Stimulated activated naive CD8-positive, alpha-beta T cell treated with anti-CD3 and anti-CD28 coated beads, Interleukin-15, Interleukin-2, amounts not matched to agents 100 ng/mL and 50 ng/mL, for 24 hours (primary cell): Measurements from ENCODE around the gene PTPRF.

Experiments
- H3K27ac Mint-ChIP-seq: one replicate; pipeline ENCODE4 v1.8.0; 2021; ENCODE audit warnings: mild to moderate bottlenecking, mixed read lengths
- H3K27me3 Mint-ChIP-seq: one replicate; pipeline ENCODE4 v1.8.0; 2021; ENCODE audit warnings: mixed read lengths
- H3K36me3 Mint-ChIP-seq: one replicate; pipeline ENCODE4 v1.8.0; 2021; ENCODE audit warnings: low read depth, mixed read lengths
- H3K4me1 Mint-ChIP-seq: one replicate; pipeline ENCODE4 v1.8.0; 2021; ENCODE audit warnings: low read depth, mixed read lengths
- H3K4me3 Mint-ChIP-seq: one replicate; pipeline ENCODE4 v1.8.0; 2021; ENCODE audit warnings: mild to moderate bottlenecking, mixed read lengths
- H3K9me3 Mint-ChIP-seq: one replicate; pipeline ENCODE4 v1.8.0; 2021; ENCODE audit warnings: mixed read lengths

The PTPRF gene

GRCh38 chr1:43507296-43508295 is 23.1 kb upstream of the PTPRF start:
- H3K27ac Mint-ChIP-seq: no peak overlapping the region
- no peaks in the 10 kb centered on the region for H3K36me3 Mint-ChIP-seq
- peaks cover 2% of the 10 kb centered on the region for H3K4me1 Mint-ChIP-seq
- peaks cover 5% of the 10 kb centered on the region for H3K9me3 Mint-ChIP-seq
- H3K27me3 Mint-ChIP-seq: peaks cover 4% of the 10 kb centered on the region
- H3K4me3 Mint-ChIP-seq: no peak overlapping the region

GRCh38 chr1:43509007-43509739 is 21.5 kb upstream of the PTPRF start:
- no peaks in the 10 kb centered on the region for H3K36me3 Mint-ChIP-seq
- H3K9me3 Mint-ChIP-seq: peaks cover 5% of the 10 kb centered on the region
- peaks cover 2% of the 10 kb centered on the region for H3K4me1 Mint-ChIP-seq
- no peak overlapping the region for H3K4me3 Mint-ChIP-seq
- H3K27me3 Mint-ChIP-seq: peaks cover 4% of the 10 kb centered on the region
- no peak overlapping the region for H3K27ac Mint-ChIP-seq

- Mint-ChIP-seq H3K4me1 (peaks cover 2% of the 10 kb centered on the region), H3K36me3 (no peaks in the 10 kb centered on the region), H3K9me3 (peaks cover 5% of the 10 kb centered on the region), H3K4me3 (no peak overlapping the region), H3K27me3 (peaks cover 4% of the 10 kb centered on the region), H3K27ac (no peak overlapping the region)
These were observed 20.8 kb upstream of the PTPRF start for GRCh38 chr1:43509740-43510375.

- Mint-ChIP-seq H3K27ac (no peak overlapping the region), H3K36me3 (no peaks in the 10 kb centered on the region), H3K4me3 (no peak overlapping the region), H3K9me3 (peaks cover 5% of the 10 kb centered on the region), H3K4me1 (peaks cover 2% of the 10 kb centered on the region), H3K27me3 (peaks cover 4% of the 10 kb centered on the region)
These were observed 20.1 kb upstream of the PTPRF start for GRCh38 chr1:43510621-43511020.

- Mint-ChIP-seq H3K27ac (no peak overlapping the region), H3K36me3 (no peaks in the 10 kb centered on the region), H3K4me1 (peaks cover 2% of the 10 kb centered on the region), H3K9me3 (peaks cover 5% of the 10 kb centered on the region), H3K27me3 (peaks cover 4% of the 10 kb centered on the region), H3K4me3 (no peak overlapping the region)
These were observed 19.3 kb upstream of the PTPRF start for GRCh38 chr1:43511394-43511793.

- no peak overlapping the region for H3K4me3 Mint-ChIP-seq
- peaks cover 2% of the 10 kb centered on the region for H3K4me1 Mint-ChIP-seq
- H3K27me3 Mint-ChIP-seq: peaks cover 9% of the 10 kb centered on the region
- no peaks in the 10 kb centered on the region for H3K36me3 Mint-ChIP-seq
- H3K9me3 Mint-ChIP-seq: peaks cover 5% of the 10 kb centered on the region
- H3K27ac Mint-ChIP-seq: no peak overlapping the region
These were observed 18.6 kb upstream of the PTPRF start for GRCh38 chr1:43512133-43512532.

GRCh38 chr1:43512681-43513080 is 18.0 kb upstream of the PTPRF start:
- no peak overlapping the region for H3K27ac Mint-ChIP-seq
- peaks cover 5% of the 10 kb centered on the region for H3K9me3 Mint-ChIP-seq
- H3K27me3 Mint-ChIP-seq: peaks cover 10% of the 10 kb centered on the region
- no peaks in the 10 kb centered on the region for H3K36me3 Mint-ChIP-seq
- H3K4me1 Mint-ChIP-seq: peaks cover 2% of the 10 kb centered on the region
- H3K4me3 Mint-ChIP-seq: no peak overlapping the region

GRCh38 chr1:43513471-43514173 is 17.1 kb upstream of the PTPRF start:
- H3K27ac Mint-ChIP-seq: no peak overlapping the region
- no peak overlapping the region for H3K4me3 Mint-ChIP-seq
- peaks cover 5% of the 10 kb centered on the region for H3K9me3 Mint-ChIP-seq
- peaks cover 14% of the 10 kb centered on the region for H3K27me3 Mint-ChIP-seq
- no peaks in the 10 kb centered on the region for H3K36me3 Mint-ChIP-seq
- H3K4me1 Mint-ChIP-seq: peaks cover 2% of the 10 kb centered on the region

GRCh38 chr1:43518935-43519686 is 11.6 kb upstream of the PTPRF start:
- H3K9me3 Mint-ChIP-seq: no peaks in the 10 kb centered on the region
- H3K4me1 Mint-ChIP-seq: no peaks in the 10 kb centered on the region
- no peak overlapping the region for H3K27ac Mint-ChIP-seq
- H3K27me3 Mint-ChIP-seq: peaks cover 48% of the 10 kb centered on the region
- H3K36me3 Mint-ChIP-seq: no peaks in the 10 kb centered on the region
- H3K4me3 Mint-ChIP-seq: no peak overlapping the region

- Mint-ChIP-seq H3K4me1 (no peaks in the 10 kb centered on the region), H3K27me3 (peaks cover 52% of the 10 kb centered on the region), H3K4me3 (no peak overlapping the region), H3K9me3 (no peaks in the 10 kb centered on the region), H3K27ac (no peak overlapping the region), H3K36me3 (no peaks in the 10 kb centered on the region)
These were observed 10.4 kb upstream of the PTPRF start for GRCh38 chr1:43520100-43520778.

- Mint-ChIP-seq H3K4me1 (no peaks in the 10 kb centered on the region), H3K9me3 (no peaks in the 10 kb centered on the region), H3K27me3 (peaks cover 52% of the 10 kb centered on the region)
These were observed 9.6 kb upstream of the PTPRF start for GRCh38 chr1:43521078-43521477.

GRCh38 chr1:43521756-43522155 is 8.9 kb upstream of the PTPRF start:
- no peaks in the 10 kb centered on the region for H3K36me3 Mint-ChIP-seq
- no peak overlapping the region for H3K4me3 Mint-ChIP-seq
- H3K27me3 Mint-ChIP-seq: peaks cover 50% of the 10 kb centered on the region
- H3K9me3 Mint-ChIP-seq: no peaks in the 10 kb centered on the region
- no peak overlapping the region for H3K27ac Mint-ChIP-seq
- no peaks in the 10 kb centered on the region for H3K4me1 Mint-ChIP-seq

More at GRCh38 chr1:43521078-43521477, 9.6 kb upstream of the PTPRF start:
- Mint-ChIP-seq H3K36me3 (no peaks in the 10 kb centered on the region), H3K27ac (no peak overlapping the region), H3K4me3 (no peak overlapping the region)

GRCh38 chr1:43522431-43522775 is 8.3 kb upstream of the PTPRF start:
- H3K27ac Mint-ChIP-seq: no peak overlapping the region

More at GRCh38 chr1:43522431-43522775, 8.3 kb upstream of the PTPRF start:
- Mint-ChIP-seq H3K27me3 (peaks cover 47% of the 10 kb centered on the region), H3K4me1 (no peaks in the 10 kb centered on the region), H3K9me3 (no peaks in the 10 kb centered on the region), H3K4me3 (no peak overlapping the region), H3K36me3 (no peaks in the 10 kb centered on the region)
